Ramos (cell line): ENCODE measurements around the gene TTC12.

ENCODE experiments used
- in situ Hi-C: fragments of 300-500 bp; cut with MboI; formaldehyde crosslinking; loops from one replicate; pipeline ENCODE4 v1.14.3; 2022; ENCODE audit warnings: low sequenced_read_pairs; ENCODE audit not compliant: unreplicated experiment

TTC12 gene

GRCh38 chr11:113395782-113396336 lies 81.5 kb downstream of the TTC12 start:
- in situ Hi-C loops: no loop called here

GRCh38 chr11:113396690-113397089 lies 82.3 kb downstream of the TTC12 start:
- in situ Hi-C loops: no loop called here

- in situ Hi-C loops: no loop called here
These were observed 82.8 kb downstream of the TTC12 start for GRCh38 chr11:113397212-113397611.

- in situ Hi-C loops: no loop called here
These were observed 83.4 kb downstream of the TTC12 start for GRCh38 chr11:113397821-113398220.

DNA sequence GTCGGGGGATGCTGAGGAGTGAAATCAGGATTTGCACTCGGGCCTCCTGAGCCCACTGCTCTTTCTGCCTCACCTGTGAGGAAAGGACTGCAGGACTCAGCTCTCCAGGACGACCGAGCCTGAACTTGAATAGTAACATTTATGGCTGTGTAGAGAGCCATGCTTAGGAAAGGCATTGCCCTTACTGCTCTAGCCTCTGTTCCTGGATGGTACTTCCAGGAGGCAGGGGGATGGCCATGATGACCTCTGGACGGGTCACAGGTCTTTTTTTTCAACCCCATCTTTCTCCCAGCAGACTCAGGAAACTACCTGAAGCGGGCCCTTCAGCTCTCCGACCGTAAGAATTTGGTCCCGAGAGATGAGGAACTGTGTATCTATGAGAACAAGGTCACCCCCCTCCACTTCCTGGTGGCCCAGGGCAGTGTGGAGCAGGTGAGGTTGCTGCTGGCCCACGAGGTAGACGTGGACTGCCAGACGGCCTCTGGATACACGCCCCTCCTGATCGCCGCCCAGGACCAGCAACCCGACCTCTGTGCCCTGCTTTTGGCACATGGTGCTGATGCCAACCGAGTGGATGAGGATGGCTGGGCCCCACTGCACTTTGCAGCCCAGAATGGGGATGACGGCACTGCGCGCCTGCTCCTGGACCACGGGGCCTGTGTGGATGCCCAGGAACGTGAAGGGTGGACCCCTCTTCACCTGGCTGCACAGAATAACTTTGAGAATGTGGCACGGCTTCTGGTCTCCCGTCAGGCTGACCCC lies 84.5 kb downstream of the TTC12 start:
- in situ Hi-C loops: no loop called here

GRCh38 chr11:113400631-113401230 lies 86.3 kb downstream of the TTC12 start:
- in situ Hi-C loops: no loop called here

DNA sequence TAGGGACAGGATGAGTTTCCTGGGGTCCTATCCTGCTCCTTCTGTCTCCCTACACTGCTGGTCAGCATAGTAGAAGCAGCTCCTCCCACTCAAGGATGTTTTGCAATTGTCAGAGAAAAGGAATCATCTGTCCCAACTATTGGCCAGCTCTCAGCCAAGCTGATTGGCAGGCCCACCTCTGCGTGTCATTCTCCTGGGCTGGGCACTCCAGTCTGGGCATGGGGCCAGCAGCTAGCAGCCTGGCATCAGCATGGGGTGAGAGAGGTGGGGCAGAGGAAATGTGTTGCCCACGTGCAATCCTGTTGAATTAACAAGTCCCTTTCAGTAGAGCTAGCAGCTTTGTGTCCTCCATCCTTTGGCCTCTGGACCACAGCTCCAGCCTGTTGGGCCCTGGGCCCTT lies 87.3 kb downstream of the TTC12 start:
- in situ Hi-C loops: no loop called here

GRCh38 chr11:113404859-113405430 lies 90.6 kb downstream of the TTC12 start:
- in situ Hi-C loops: no loop called here

DNA sequence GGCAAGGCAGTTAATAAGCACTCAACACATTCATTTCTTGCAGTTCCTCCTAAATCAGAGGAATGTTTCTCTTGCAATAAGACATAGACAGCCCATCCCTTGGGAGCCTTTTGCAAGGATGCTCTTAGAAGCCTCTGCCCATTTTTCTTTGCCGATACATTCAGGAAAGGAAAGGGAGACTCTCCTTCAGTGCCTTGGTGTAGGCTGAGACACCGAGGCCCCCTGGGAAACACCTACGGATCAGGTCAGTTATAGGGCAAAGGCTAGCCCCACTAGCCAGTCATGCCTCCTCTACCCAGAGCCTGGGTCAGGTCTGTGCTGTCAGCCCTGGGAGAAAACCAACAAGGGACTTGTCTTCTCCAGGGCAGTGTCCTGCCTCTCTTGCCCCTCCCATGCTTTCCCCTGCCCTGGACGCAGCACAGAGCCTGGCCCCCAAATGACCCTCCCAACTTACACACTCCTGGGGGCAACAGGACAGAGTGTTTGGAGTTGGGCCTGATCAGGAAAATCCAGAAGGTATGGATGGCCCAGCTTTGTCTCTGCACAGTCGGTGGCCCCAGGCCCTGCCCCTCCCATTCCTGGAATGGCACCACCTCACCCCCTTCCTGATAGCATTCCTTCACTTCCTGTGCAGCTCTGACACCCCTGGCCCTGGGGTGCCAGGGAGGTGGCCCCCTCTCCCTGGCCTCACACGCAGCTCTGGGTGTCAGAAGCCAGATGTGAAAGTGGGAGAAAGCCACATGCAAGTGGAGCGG lies 91.5 kb downstream of the TTC12 start:
- in situ Hi-C loops: no loop called here

GRCh38 chr11:113407163-113407562 lies 92.8 kb downstream of the TTC12 start:
- in situ Hi-C loops: no loop called here

GRCh38 chr11:113408206-113408605 lies 93.8 kb downstream of the TTC12 start:
- in situ Hi-C loops: no loop called here

- in situ Hi-C loops: no loop called here
These were observed 94.5 kb downstream of the TTC12 start for GRCh38 chr11:113408887-113409286.

DNA sequence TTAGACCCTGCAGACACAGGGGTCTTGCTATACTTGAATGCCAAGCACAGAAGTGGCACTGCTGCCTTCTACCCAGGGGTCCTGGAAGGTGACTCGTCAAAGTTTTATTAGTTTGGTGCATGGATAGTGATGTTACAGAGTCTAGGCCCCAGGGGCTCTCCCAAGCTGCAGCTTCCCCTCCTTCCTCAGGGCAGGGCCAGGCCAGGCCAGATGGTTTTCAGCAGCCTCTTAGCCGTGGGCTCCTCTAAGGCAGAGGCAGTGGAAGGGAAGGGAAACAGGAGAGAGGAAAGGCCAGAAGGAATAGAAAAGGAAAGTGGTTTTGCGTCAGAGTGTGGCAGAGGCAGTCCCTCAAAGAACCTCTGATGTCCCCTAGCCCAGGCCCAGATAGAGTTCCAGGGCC lies 95.1 kb downstream of the TTC12 start:
- in situ Hi-C loops: no loop called here

DNA sequence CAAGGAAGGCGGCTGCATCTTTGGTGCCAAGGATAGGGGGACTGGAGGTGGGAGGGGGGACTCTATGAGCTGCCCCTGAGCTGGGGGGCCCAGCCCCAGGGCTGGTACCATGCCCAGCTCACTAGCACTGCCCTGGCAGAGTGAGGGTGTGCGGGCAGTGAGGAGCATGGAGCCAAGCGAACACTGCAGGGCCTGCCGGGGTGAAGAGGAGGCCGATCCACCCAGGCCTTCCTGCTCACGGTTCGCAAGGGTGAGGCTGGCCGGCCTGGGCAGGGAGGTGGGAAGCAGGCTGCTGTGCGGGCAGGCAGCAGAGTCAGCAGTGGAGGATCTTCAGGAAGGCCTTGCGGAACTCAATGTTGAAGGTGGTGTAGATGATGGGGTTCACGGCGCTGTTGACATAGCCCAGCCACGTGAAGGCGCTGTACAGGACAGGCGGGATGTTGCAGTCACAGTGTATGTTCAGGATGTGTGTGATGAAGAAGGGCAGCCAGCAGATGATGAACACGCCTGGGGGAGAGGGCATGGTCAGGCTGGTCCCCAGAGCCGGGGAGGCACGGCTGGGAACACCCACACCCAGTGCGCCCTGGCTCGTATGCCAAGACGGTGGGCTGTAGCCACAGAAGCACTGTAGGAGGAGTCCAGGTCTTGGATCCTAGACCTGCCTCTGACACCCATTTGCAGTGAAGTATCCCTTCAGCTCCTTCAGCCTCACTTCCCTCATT lies 96.2 kb downstream of the TTC12 start:
- in situ Hi-C loops: no loop called here

- in situ Hi-C loops: no loop called here
These were observed 97.2 kb downstream of the TTC12 start for GRCh38 chr11:113411536-113411935.

GRCh38 chr11:113412675-113413074 lies 98.3 kb downstream of the TTC12 start:
- in situ Hi-C loops: no loop called here

DNA sequence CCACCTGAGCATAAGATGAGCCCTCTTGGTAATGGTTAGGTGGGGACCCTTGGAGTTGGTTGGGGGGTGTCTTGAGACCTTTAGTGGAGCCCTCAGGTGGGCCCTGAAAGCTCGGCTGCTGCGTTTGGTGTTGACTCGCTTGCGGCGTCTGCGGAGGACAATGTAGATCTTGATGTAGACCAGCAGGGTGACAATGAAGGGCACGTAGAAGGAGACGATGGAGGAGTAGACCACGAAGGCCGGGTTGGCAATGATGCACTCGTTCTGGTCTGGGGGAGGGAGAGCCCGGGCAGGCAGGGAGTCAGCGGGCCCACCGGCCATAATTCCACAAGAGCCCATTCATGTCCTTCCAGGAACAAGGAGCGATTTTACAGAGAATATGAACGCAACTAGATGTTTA lies 101.0 kb downstream of the TTC12 start:
- in situ Hi-C loops: no loop called here
